H1 (cell line): Measurements from ENCODE around the gene NUMB. TPM values are rescaled to one million over a fixed set of nuclear protein-coding genes. Genes with fewer than 3 reads are reported as not detected.

Experiments
- CTCF ChIA-PET: fragments of 300-600 bp; sonication (Branson Sonifier 250); formaldehyde crosslinking; loops from one replicate; lab custom pipeline; 2021; ENCODE audit not compliant: partially characterized antibody; lab: Charles Lee
- POLR2A ChIA-PET: fragments of 300-600 bp; sonication (Branson Sonifier 250); formaldehyde crosslinking; loops from one replicate; lab custom pipeline; 2021; ENCODE audit warnings: inconsistent platforms; ENCODE audit not compliant: partially characterized antibody; lab: Charles Lee
- DNase-seq, 2 experiments: peaks; one replicate each; pipeline versions ENCODE4 v3.0.0 to v3.0.0-alpha.2; 2010 to 2022; ENCODE audit warnings: low spot score in 2 of 2, low read depth in 1 of 2, mixed read lengths in 1 of 2
- FAIRE-seq: peaks from 2 replicates; lab custom pipeline; 2011; peaks lifted over from hg19 to GRCh38; lab: Jason Lieb, UNC
- H2AFZ ChIP-seq: 2 replicates; pipeline ENCODE4 v1.8.1; 2012; ENCODE audit warnings: low read length, inconsistent platforms
- H2AK5ac ChIP-seq: 2 replicates; pipeline ENCODE4 v1.6.1; 2013; ENCODE audit warnings: low read depth, low read length
- H2BK120ac ChIP-seq: replicated peaks from 2 replicates; pipeline ENCODE3; 2013; ENCODE audit warnings: low read depth, low read length, inconsistent platforms
- H2BK12ac ChIP-seq: 2 replicates; pipeline ENCODE4 v1.6.1; 2013; ENCODE audit warnings: low read depth, low read length
- H2BK15ac ChIP-seq: 2 replicates; pipeline ENCODE4 v1.6.1; 2013; ENCODE audit warnings: low read length
- H2BK20ac ChIP-seq: 2 replicates; pipeline ENCODE4 v1.6.1; 2013; ENCODE audit warnings: low read length
- H2BK5ac ChIP-seq: 2 replicates; pipeline ENCODE4 v1.6.1; 2013; ENCODE audit warnings: low read depth, low read length
- H3K14ac ChIP-seq: 2 replicates; pipeline ENCODE4 v1.6.1; 2013; ENCODE audit warnings: inconsistent platforms; ENCODE audit not compliant: insufficient read length
- H3K18ac ChIP-seq: 2 replicates; pipeline ENCODE4 v1.6.1; 2013; ENCODE audit warnings: low read length; ENCODE audit errors: extremely low read depth
- H3K23ac ChIP-seq: 2 replicates; pipeline ENCODE4 v1.6.1; 2013; ENCODE audit warnings: inconsistent platforms; ENCODE audit not compliant: insufficient read length
- H3K23me2 ChIP-seq: 2 replicates; pipeline ENCODE4 v1.6.1; 2013; ENCODE audit warnings: low read depth, low read length
- H3K27ac ChIP-seq: 2 replicates; pipeline ENCODE4 v1.6.1; 2011; ENCODE audit warnings: low read depth, low read length, inconsistent platforms
- H3K27me3 ChIP-seq, 4 experiments: replicated peaks in 1 of 4; 1 replicate in 1 of 4; 2 replicates in 3 of 4; pipeline versions ENCODE4 v1.6.1 to v1.8.1; 2011 to 2013; ENCODE audit warnings: low read length in 3 of 4, mild to moderate bottlenecking in 3 of 4, inconsistent platforms in 2 of 4, mixed read lengths in 2 of 4, moderate library complexity in 1 of 4; ENCODE audit not compliant: control insufficient read depth in 3 of 4, insufficient read depth in 3 of 4; ENCODE audit errors: extremely low read depth in 1 of 4
- H3K36me3 ChIP-seq, 4 experiments: 2 replicates each; pipeline versions ENCODE4 v1.6.1 to v1.8.1; 2011 to 2013; ENCODE audit warnings: mild to moderate bottlenecking in 4 of 4, low read length in 3 of 4, moderate library complexity in 2 of 4, control low read depth in 1 of 4, inconsistent platforms in 1 of 4; ENCODE audit not compliant: insufficient read depth in 4 of 4, control insufficient read depth in 2 of 4
- H3K4ac ChIP-seq: replicated peaks from 2 replicates; pipeline ENCODE3; 2013; ENCODE audit warnings: low read length, low read depth, mixed read lengths, inconsistent platforms; ENCODE audit not compliant: insufficient read length
- H3K4me1 ChIP-seq, 4 experiments: replicated peaks in 1 of 4; 1 replicate in 1 of 4; 2 replicates in 3 of 4; pipeline versions ENCODE4 v1.6.1 to v1.8.1; 2011 to 2013; ENCODE audit warnings: low read length in 3 of 4, inconsistent platforms in 2 of 4, mixed read lengths in 1 of 4; ENCODE audit not compliant: insufficient read depth in 4 of 4, control insufficient read depth in 3 of 4
- H3K4me2 ChIP-seq, 2 experiments: 2 replicates each; pipeline versions ENCODE4 v1.6.1 to v1.8.1; 2011 to 2013; ENCODE audit warnings: low read depth in 2 of 2, low read length in 2 of 2, control low read depth in 1 of 2, inconsistent platforms in 1 of 2, mild to moderate bottlenecking in 1 of 2; ENCODE audit not compliant: insufficient read depth in 1 of 2
- H3K4me3 ChIP-seq, 4 experiments: fragments of 200-600, 300-600 bp in 1 of 4; sonication (generic), shearing (Covaris generic), sonication (Bioruptor Twin) in 1 of 4; 2 replicates each; pipeline versions ENCODE4 v1.5.1 to v1.8.1; 2011 to 2016; ENCODE audit warnings: low read length in 4 of 4, low read depth in 3 of 4, control low read depth in 2 of 4, inconsistent platforms in 2 of 4, mild to moderate bottlenecking in 2 of 4, mixed read lengths in 1 of 4, moderate library complexity in 1 of 4; ENCODE audit not compliant: insufficient read depth in 2 of 4; ENCODE audit errors: extremely low read depth in 1 of 4
- H3K56ac ChIP-seq: replicated peaks from 2 replicates; pipeline ENCODE3; 2013; ENCODE audit warnings: low read depth, mild to moderate bottlenecking, mixed read lengths, low read length, inconsistent platforms; ENCODE audit not compliant: insufficient read length
- H3K79me1 ChIP-seq: 2 replicates; pipeline ENCODE4 v1.6.1; 2013; ENCODE audit warnings: low read depth, low read length, control low read depth
- H3K79me2 ChIP-seq, 2 experiments: 2 replicates each; pipeline versions ENCODE4 v1.6.1 to v1.8.1; 2012 to 2013; ENCODE audit warnings: low read length in 2 of 2, mild to moderate bottlenecking in 2 of 2, inconsistent platforms in 1 of 2; ENCODE audit not compliant: insufficient read depth in 2 of 2, control insufficient read depth in 1 of 2
- H3K9ac ChIP-seq, 4 experiments: replicated peaks in 1 of 4; 1 replicate in 1 of 4; 2 replicates in 3 of 4; pipeline versions ENCODE4 v1.6.1 to v1.8.1; 2011 to 2013; ENCODE audit warnings: low read depth in 3 of 4, low read length in 3 of 4, control low read depth in 2 of 4, mild to moderate bottlenecking in 2 of 4, moderate library complexity in 2 of 4, inconsistent platforms in 1 of 4; ENCODE audit errors: extremely low read depth in 1 of 4
- H3K9me3 ChIP-seq, 2 experiments: 2 replicates each; pipeline versions ENCODE4 v1.6.1 to v1.8.1; 2012 to 2013; ENCODE audit warnings: mild to moderate bottlenecking in 2 of 2, moderate library complexity in 2 of 2, control low read depth in 1 of 2, inconsistent platforms in 1 of 2, low read depth in 1 of 2, low read length in 1 of 2, mixed read lengths in 1 of 2; ENCODE audit not compliant: insufficient read depth in 2 of 2
- H4K20me1 ChIP-seq, 2 experiments: replicated peaks in 1 of 2; 2 replicates each; pipeline versions ENCODE3 to v1.8.1; 2011 to 2013; ENCODE audit warnings: inconsistent platforms in 2 of 2, low read length in 2 of 2, mild to moderate bottlenecking in 1 of 2; ENCODE audit not compliant: insufficient read depth in 2 of 2, control insufficient read depth in 1 of 2
- H4K5ac ChIP-seq: 2 replicates; pipeline ENCODE4 v1.6.1; 2013; ENCODE audit warnings: low read length, low read depth, mixed read lengths, inconsistent platforms; ENCODE audit not compliant: insufficient read length
- H4K8ac ChIP-seq: 2 replicates; pipeline ENCODE4 v1.8.0; 2013; ENCODE audit warnings: mild to moderate bottlenecking, moderate library complexity, low read length, inconsistent platforms; ENCODE audit not compliant: insufficient read depth; ENCODE audit errors: extremely low read depth
- H4K91ac ChIP-seq: replicated peaks from 2 replicates; pipeline ENCODE3; 2013; ENCODE audit warnings: low read length, mixed read lengths, inconsistent platforms; ENCODE audit not compliant: insufficient read length
- KDM4A ChIP-seq: IDR thresholded peaks from one replicate; pipeline ENCODE4 v1.7.1; 2012; ENCODE audit warnings: low read depth, mild to moderate bottlenecking, moderate library complexity, low read length, inconsistent platforms; ENCODE audit not compliant: severe bottlenecking
- WGBS, 2 experiments: shearing (Covaris generic) in 1 of 2; methylation state at CpG; one replicate each; pipeline versions ENCODE4 v1.1.6 to v1.1.7; 2013 to 2015; ENCODE audit warnings: low lambda C conversion rate in 2 of 2, mixed read lengths in 2 of 2, inconsistent platforms in 1 of 2, low coverage in 1 of 2, missing lambda C conversion rate in 1 of 2; ENCODE audit not compliant: insufficient replicate concordance in 2 of 2, insufficient coverage in 1 of 2, insufficient read length in 1 of 2; ENCODE audit errors: extremely low coverage in 1 of 2, missing lambda C conversion rate in 1 of 2; 5-methylcytosine and 5-hydroxymethylcytosine counted together
- polyA plus RNA-seq, 7 experiments: library from polyadenylated mRNA; depleted of rRNA in 3 of 7; stranded (reverse) in 5 of 7; unstranded in 2 of 7; fragments of >200 nt in 5 of 7; fragments of 200-250 nt in 2 of 7; gene quantifications; 1 replicate in 5 of 7; 2 replicates in 1 of 7; 4 replicates in 1 of 7; pipeline versions ENCODE4 v1.2.1 to v1.2.3, GENCODE V29; 2011 to 2013; ENCODE audit warnings: missing spikeins in 2 of 7, mixed read lengths in 2 of 7
- total RNA-seq: library from RNA; stranded (reverse); fragmentation: NEBNext Ultra II Directional; extraction: Animal tissue kit (Norgen Biotek cat#: 25700); gene quantifications from 2 replicates; pipeline ENCODE4 v1.2.1, GENCODE V29; 2021

Gene NUMB
- total and polyA plus RNA-seq, 2 of the 8 experiments (the other 6 are each of a cell fraction or from before 2014, with no cell fraction given) = 54.3 to 78.1 TPM

- Histone ChIP-seq H2BK20ac (no peak overlapping the region), H2BK15ac (no peak overlapping the region), H2AFZ (no peak overlapping the region), H3K18ac (no peak overlapping the region), H3K79me2 (peaks cover 0 to 7% of the 10 kb centered on the region in 2 experiments; a peak in 2 of 4 replicates), H2BK12ac (no peak overlapping the region), H3K27ac (no peak overlapping the region)
- CTCF ChIA-PET = interaction anchor here (1.6 to 5.8 kb wide), 2 partner anchors 13 to 228 kb away, joined by 3 to 35 read pairs; no protein-coding TSS in a partner anchor
- 91% methylated on average over 14 of the region's 14 CpGs; no CpG with 5 or more reads in 1 of the 2 experiments for WGBS, 2 experiments
- no peak for DNase-seq
- no peak for TF ChIP-seq KDM4A
- TF ChIP-seq, all 59 proteins: peak for 0
- Histone ChIP-seq H3K36me3 (no peaks in the 10 kb centered on the region), H3K4me1 (peaks cover 0 to 16% (median 9%) of the 10 kb centered on the region in 4 experiments; a peak in 5 of 7 replicates), H2AK5ac (no peak overlapping the region), H3K23ac (no peak overlapping the region), H3K79me1 (peaks cover 2% of the 10 kb centered on the region; the same call in 1 of the 2 replicates), H3K9me3 (no peaks in the 10 kb centered on the region), H3K4ac (no peak overlapping the region), H2BK5ac (no peak overlapping the region), H3K9ac (no peak overlapping the region), H4K8ac (no peak overlapping the region), H3K27me3 (peaks cover 0 to 4% (median 2%) of the 10 kb centered on the region in 4 experiments; a peak in 4 of 7 replicates), H3K56ac (no peak overlapping the region), H2BK120ac (no peak overlapping the region), H4K91ac (no peak overlapping the region), H3K4me3 (peak overlapping the region in 2 of 4 experiments; percentile 54 to 58; a peak in 3 of 8 replicates), H4K5ac (no peak overlapping the region), H3K4me2 (peak overlapping the region; percentile 61 to 76; a peak in 3 of 4 replicates), H4K20me1 (peaks cover 0 to 3% of the 10 kb centered on the region in 2 experiments), H3K23me2 (peaks cover under 1% of the 10 kb centered on the region; the same call in 1 of the 2 replicates), H3K14ac (no peak overlapping the region)
- POLR2A ChIA-PET = interaction anchor here (0.6 to 1.1 kb wide), 3 partner anchors 9 to 187 kb away, joined by 3 to 5 read pairs (median 3); partner anchors contain the start of gene RBM25
- no peak for FAIRE-seq
These were observed 213.6 kb downstream of the NUMB start for GRCh38 chr14:73244541-73245290.
